GM12878 (cell line): ENCODE data around the gene EXO1. TPM values are rescaled to one million over a fixed set of nuclear protein-coding genes. Genes with fewer than 3 reads are reported as not detected.
A peak's percentile ranks its signal among the peaks of the same experiment; 100 is the strongest.

Source experiments
- CBFB ChIP-seq: IDR thresholded peaks from 2 replicates; pipeline ENCODE4 v1.6.1; 2016; ENCODE audit warnings: antibody characterized with exemption, low read depth
- CEBPB ChIP-seq, 2 experiments: fragments of 150-350 bp in 1 of 2; IDR thresholded peaks; 2 replicates each; pipeline ENCODE4 v1.6.1; 2012 to 2014; ENCODE audit warnings: low read depth in 2 of 2, low read length in 2 of 2, borderline replicate concordance in 1 of 2, inconsistent platforms in 1 of 2
- CUX1 ChIP-seq: IDR thresholded peaks from 2 replicates; pipeline ENCODE4 v1.6.1; 2012; ENCODE audit warnings: improper control_type of control experiment, low read depth, low read length; ENCODE audit not compliant: insufficient replicate concordance
- HCFC1 ChIP-seq: fragments of 150-350 bp; IDR thresholded peaks from 2 replicates; pipeline ENCODE4 v1.6.1; 2014; ENCODE audit warnings: low read length
- NFYB ChIP-seq: IDR thresholded peaks from 2 replicates; pipeline ENCODE4 v1.6.1; 2011; ENCODE audit warnings: low read depth, mild to moderate bottlenecking, low read length, improper control_type of control experiment, moderate library complexity; ENCODE audit not compliant: insufficient read depth
- POLR2A ChIP-seq: IDR thresholded peaks from 2 replicates; pipeline ENCODE4 v1.6.1; 2011; ENCODE audit warnings: low read depth, mild to moderate bottlenecking, low read length
- RB1 ChIP-seq: fragments of 450-650 bp; formaldehyde crosslinking; IDR thresholded peaks from 2 replicates; pipeline ENCODE4 v1.6.1; 2017; ENCODE audit warnings: mild to moderate bottlenecking, borderline replicate concordance
- TCF7 ChIP-seq: IDR thresholded peaks from 2 replicates; pipeline ENCODE4 v1.6.1; 2014; ENCODE audit warnings: antibody characterized with exemption, borderline replicate concordance
- USF2 ChIP-seq: IDR thresholded peaks from 2 replicates; pipeline ENCODE4 v1.6.1; 2011; ENCODE audit warnings: low read depth, low read length, improper control_type of control experiment, borderline replicate concordance
- ZNF384 ChIP-seq: IDR thresholded peaks from 2 replicates; pipeline ENCODE4 v1.6.1; 2012; ENCODE audit warnings: low read depth, mild to moderate bottlenecking, low read length, improper control_type of control experiment, borderline replicate concordance
- ZZZ3 ChIP-seq: IDR thresholded peaks from 2 replicates; pipeline ENCODE4 v1.6.1; 2011; ENCODE audit warnings: low read depth; ENCODE audit not compliant: control insufficient read depth, insufficient read length
- polyA plus RNA-seq, 11 experiments: library from polyadenylated mRNA; depleted of rRNA in 4 of 11; unstranded in 6 of 11; stranded (reverse) in 5 of 11; fragments of >200 nt; fragmentation: Nextera tagmentation in 4 of 11; fragmentation: Illumina TruSeq in 1 of 11; extraction: Ambion mirVana in 4 of 11; extraction: Trizol in 1 of 11; gene quantifications; 1 replicate in 1 of 11; 2 replicates in 10 of 11; pipeline versions ENCODE4 v1.2.1 to v1.2.3, GENCODE V29; 2011 to 2016; ENCODE audit warnings: inconsistent platforms in 2 of 11, missing spikeins in 2 of 11, low read depth in 1 of 11
- total RNA-seq, 4 experiments: library from RNA; depleted of rRNA in 3 of 4; stranded (reverse); fragments of >200 nt in 3 of 4; fragmentation: Illumina TruSeq in 1 of 4; extraction: Trizol in 1 of 4; gene quantifications; 2 replicates each; pipeline versions ENCODE4 v1.2.1 to v1.2.3, GENCODE V29; 2013 to 2021
- TF ChIP-seq, protein P1 (sequence below): fragments of 450-650 bp; IDR thresholded peaks from 2 replicates; pipeline ENCODE4 v1.6.1; 2016; ENCODE audit warnings: mild to moderate bottlenecking
- TF ChIP-seq, protein P2 (sequence below): fragments of 450-650 bp; IDR thresholded peaks from 2 replicates; pipeline ENCODE4 v1.6.1; 2017; ENCODE audit warnings: mild to moderate bottlenecking, low read depth, inconsistent platforms; ENCODE audit not compliant: poor library complexity, severe bottlenecking
- TF ChIP-seq, protein P3 (sequence below): fragments of 450-650 bp; IDR thresholded peaks from 2 replicates; pipeline ENCODE4 v1.6.1; 2017; ENCODE audit warnings: borderline replicate concordance

EXO1 gene
- total and polyA plus RNA-seq, 10 of the 15 experiments (the other 5 are each of a cell fraction or from before 2014, with no cell fraction given), result 8.7 to 43.4 (median 30.6) TPM

DNA sequence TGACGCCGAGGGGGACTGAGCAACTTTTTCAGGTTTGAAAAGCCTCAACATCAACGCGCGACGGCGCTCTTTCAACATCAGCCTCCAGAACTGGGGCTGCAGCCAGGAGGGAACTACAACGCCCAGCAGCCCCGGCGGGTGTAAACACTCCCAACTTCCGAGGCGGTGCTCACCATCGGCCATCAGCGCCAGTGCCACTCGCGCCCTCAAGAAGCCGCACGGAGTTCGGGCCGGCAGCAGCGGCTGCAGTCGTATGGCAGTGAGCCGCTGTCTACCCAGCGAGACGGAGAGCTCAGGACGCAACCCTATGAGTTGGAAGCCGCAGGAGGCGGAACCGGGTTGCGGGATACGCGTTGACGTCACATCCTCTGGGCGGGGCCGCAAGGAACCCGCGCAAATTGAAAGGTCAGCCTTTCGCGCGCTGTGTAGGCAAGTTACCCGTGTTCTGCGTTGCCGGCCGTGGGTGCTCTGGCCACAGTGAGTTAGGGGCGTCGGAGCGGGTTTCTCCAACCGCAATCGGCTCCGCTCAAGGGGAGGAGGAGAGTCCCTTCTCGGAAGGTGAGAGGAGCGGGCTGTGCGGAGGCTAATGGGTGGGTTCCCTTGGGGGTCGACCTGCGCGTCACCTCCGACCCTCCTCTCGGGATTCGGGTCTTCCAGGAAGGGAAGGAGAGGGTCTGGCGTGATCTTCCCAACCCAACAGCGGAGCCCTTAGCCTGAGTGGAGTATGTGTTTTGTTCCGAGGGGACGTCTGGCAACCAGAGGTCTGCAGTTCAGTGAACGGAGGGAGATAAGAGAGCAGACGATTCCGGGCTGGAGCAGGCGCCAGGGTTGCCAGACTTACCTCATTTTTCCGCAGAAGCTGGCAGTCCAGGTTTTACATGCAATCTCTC lies at the start of gene EXO1 (continued):
- TF ChIP-seq NFYB, result no peak
- peak; percentile 88 for TF ChIP-seq POLR2A
- no peak for TF ChIP-seq ZNF384
- no peak for TF ChIP-seq USF2
- TF ChIP-seq, protein P1, sequence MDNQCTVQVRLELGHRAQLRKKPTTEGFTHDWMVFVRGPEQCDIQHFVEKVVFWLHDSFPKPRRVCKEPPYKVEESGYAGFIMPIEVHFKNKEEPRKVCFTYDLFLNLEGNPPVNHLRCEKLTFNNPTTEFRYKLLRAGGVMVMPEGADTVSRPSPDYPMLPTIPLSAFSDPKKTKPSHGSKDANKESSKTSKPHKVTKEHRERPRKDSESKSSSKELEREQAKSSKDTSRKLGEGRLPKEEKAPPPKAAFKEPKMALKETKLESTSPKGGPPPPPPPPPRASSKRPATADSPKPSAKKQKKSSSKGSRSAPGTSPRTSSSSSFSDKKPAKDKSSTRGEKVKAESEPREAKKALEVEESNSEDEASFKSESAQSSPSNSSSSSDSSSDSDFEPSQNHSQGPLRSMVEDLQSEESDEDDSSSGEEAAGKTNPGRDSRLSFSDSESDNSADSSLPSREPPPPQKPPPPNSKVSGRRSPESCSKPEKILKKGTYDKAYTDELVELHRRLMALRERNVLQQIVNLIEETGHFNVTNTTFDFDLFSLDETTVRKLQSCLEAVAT, result 0 out of 2 replicates have a peak, but pooled peaks have one; percentile 49
- no peak for TF ChIP-seq CEBPB (IDR thresholded peaks at IDR 0.05; ENCODE audit: borderline replicate concordance in 1 of 2, low read depth in 2 of 2, low read length in 2 of 2)
- TF ChIP-seq, protein P2, sequence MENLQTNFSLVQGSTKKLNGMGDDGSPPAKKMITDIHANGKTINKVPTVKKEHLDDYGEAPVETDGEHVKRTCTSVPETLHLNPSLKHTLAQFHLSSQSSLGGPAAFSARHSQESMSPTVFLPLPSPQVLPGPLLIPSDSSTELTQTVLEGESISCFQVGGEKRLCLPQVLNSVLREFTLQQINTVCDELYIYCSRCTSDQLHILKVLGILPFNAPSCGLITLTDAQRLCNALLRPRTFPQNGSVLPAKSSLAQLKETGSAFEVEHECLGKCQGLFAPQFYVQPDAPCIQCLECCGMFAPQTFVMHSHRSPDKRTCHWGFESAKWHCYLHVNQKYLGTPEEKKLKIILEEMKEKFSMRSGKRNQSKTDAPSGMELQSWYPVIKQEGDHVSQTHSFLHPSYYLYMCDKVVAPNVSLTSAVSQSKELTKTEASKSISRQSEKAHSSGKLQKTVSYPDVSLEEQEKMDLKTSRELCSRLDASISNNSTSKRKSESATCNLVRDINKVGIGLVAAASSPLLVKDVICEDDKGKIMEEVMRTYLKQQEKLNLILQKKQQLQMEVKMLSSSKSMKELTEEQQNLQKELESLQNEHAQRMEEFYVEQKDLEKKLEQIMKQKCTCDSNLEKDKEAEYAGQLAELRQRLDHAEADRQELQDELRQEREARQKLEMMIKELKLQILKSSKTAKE, result no peak
- peak; percentile 94 for TF ChIP-seq HCFC1
- peak; percentile 98; the same call in 1 of the 2 replicates for TF ChIP-seq RB1
- TF ChIP-seq ZZZ3, result no peak
- TF ChIP-seq CUX1, result no peak
- TF ChIP-seq, protein P3, sequence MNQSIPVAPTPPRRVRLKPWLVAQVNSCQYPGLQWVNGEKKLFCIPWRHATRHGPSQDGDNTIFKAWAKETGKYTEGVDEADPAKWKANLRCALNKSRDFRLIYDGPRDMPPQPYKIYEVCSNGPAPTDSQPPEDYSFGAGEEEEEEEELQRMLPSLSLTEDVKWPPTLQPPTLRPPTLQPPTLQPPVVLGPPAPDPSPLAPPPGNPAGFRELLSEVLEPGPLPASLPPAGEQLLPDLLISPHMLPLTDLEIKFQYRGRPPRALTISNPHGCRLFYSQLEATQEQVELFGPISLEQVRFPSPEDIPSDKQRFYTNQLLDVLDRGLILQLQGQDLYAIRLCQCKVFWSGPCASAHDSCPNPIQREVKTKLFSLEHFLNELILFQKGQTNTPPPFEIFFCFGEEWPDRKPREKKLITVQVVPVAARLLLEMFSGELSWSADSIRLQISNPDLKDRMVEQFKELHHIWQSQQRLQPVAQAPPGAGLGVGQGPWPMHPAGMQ, result no peak
- TF ChIP-seq CBFB, result peak; percentile 61; the same call in 1 of the 2 replicates
- TF ChIP-seq TCF7, result no peak
